GM19452 (cell line): ENCODE results near the gene LILRB1.
"Not testable (repeated sequence)": the region's sequence is repeated elsewhere in the genome, so short reads cannot be mapped to it uniquely, and the experiment has no call there.

Source experiments
- ATAC-seq: cut with Tn5 transposase; IDR thresholded peaks from one replicate; pipeline ENCODE4 v1.9.1; 2021; ENCODE audit not compliant: unreplicated experiment

Gene LILRB1

DNA sequence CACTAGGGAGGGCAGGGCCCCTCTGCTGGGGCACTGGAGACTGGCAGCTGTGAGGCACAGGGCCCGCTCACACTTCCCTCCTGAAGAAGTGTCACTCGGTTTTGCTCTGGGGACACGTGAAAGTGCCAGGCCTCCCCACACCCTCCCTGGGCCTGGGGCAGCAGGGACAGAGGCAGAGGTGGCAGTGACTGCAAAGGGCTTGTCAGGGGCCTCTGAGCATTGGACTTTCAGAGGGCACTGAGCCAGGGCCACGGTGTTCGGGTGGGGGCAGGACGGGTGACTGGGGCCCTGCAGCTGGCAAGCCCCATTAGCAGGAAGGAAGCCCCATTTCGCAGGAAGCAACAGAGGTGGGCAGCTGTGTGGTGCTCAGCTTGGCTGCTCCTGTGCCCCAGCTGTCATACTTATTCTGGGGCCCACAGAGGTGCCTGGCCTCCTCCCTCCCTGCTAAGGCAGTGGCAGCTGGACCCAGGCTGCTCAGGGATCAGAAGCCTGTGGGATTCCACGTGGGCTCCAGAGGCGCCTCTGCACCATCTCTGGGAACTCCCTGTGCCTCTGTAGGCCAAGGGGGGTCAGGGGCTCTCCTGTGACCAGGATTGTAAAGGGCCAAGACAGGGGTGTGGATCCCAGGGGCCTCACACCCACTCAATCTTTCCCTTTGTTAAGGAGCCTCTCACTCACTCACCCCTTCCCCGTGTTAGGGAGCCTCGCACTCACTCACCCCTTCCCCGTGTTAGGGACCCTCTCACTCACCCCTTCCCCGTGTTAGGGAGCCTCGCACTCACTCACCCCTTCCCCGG lies 5.2 kb upstream of the LILRB1 start:
- ATAC-seq: not testable (repeated sequence)

DNA sequence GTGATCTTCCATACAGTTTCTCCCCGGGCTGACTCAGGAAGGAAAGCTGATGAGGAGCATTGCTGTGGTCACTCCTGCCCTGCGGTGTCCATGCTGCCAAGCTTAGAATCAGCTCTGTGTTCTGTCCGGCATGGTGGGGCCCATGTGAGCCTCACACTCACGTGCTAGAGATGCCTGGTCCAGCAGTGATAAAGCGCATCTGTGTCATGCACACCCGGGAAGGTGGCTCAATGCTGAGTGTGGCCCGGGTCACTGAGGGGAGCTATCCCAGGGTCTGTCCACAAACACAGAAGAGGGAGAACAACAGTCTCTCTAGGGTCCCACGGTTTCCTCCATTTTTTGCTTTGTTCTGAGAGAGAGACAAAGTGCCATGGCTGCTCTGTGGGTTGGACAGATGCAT lies 3.5 kb upstream of the LILRB1 start:
- no peak for ATAC-seq

DNA sequence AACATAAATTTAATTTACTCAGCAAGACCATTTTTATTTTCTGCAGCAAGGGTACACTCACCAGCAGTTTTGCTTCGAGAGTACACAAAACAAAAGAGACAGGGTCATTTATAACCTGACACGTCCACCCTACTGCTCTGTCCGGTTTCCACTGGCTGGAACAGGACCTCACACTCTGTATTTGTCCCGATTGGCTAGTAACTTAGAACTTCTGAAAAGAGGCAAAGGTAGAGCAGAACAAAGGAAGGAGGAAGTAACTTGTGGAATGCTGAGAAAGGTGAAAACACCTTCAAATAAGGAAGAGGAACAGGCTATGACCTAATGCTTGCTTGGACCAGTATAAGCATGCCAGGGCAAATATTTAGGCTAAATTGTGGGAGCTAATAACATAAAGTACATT lies 2.4 kb upstream of the LILRB1 start:
- ATAC-seq: not testable (repeated sequence)

DNA sequence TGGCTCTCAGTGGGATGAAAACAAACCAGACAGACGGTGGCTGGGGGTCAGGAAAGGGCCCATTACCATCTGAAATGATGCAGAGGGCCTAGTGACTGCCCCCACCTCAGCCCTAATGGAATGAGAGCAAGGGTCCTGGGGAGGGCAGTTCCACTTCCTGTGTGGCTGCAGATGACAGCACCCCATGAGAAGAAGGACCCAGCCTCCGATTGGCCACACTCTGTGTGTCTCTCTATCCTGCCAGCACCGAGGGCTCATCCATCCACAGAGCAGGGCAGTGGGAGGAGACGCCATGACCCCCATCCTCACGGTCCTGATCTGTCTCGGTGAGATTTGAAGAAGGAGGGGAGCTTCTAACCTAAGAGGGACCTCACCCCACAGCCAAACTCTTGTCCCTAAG lies 498 bp downstream of the LILRB1 start:
- no peak for ATAC-seq

DNA sequence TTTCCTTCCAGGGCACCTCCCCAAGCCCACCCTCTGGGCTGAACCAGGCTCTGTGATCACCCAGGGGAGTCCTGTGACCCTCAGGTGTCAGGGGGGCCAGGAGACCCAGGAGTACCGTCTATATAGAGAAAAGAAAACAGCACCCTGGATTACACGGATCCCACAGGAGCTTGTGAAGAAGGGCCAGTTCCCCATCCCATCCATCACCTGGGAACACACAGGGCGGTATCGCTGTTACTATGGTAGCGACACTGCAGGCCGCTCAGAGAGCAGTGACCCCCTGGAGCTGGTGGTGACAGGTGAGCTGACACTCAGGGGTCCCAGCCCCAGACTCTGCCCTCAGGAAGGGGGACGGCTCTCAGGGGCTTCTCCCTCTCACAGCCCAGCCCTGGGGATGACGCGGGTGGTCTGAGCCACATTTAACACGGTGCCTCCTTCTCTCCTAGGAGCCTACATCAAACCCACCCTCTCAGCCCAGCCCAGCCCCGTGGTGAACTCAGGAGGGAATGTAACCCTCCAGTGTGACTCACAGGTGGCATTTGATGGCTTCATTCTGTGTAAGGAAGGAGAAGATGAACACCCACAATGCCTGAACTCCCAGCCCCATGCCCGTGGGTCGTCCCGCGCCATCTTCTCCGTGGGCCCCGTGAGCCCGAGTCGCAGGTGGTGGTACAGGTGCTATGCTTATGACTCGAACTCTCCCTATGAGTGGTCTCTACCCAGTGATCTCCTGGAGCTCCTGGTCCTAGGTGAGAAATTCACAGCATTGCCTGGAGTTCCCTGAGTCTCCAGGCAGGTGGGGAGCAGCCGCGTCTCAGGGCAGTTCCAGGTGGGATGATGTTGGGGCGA lies 1.4 kb downstream of the LILRB1 start:
- not testable (repeated sequence) for ATAC-seq

DNA sequence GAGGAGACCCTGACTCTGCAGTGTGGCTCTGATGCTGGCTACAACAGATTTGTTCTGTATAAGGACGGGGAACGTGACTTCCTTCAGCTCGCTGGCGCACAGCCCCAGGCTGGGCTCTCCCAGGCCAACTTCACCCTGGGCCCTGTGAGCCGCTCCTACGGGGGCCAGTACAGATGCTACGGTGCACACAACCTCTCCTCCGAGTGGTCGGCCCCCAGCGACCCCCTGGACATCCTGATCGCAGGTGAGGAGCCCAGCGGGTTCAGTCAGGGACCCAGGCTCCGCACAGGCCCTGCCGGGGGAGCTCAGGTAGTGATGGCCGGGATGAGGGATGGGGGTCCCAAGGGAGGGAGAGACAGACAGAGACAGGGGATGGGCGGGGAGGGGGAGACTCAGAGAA lies 2.2 kb downstream of the LILRB1 start:
- not testable (repeated sequence) for ATAC-seq

DNA sequence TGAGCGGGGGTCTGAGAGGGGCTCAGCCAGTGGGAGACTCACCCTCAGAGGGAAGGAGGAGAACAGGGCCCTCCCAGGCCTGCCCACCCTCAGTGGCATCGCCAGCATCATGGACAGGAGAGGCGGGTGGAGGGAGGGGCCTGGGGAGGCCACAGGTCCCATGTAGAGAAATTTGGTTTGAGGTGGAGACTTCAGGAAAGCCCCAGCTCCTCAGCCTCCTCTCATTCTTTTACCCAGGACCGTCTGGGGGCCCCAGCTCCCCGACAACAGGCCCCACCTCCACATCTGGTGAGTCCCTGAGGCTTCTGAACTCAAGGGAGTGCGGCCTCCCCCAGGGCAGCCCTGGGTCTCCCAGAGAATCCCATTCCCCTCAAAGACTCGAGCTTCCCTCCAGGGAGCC lies 3.1 kb downstream of the LILRB1 start:
- ATAC-seq: no peak

DNA sequence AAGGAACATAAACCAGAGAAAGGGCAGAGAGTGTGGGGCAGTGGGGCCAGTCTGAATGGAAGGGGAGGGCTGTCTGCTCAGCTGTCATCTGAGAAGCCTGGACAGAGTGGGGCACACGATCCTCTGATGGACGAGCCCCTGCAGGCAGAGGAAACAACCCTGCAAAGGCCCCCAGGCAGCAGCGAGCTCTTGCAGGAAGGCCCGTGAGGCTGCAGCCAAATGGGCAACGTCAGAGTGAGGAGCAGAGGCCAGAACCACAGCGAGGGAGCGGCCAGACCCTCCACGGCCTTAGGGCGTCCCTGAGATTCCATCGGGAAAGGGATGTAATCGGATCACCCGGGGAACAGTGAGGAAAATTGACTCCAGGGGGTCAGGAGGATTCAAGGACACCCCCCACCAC lies 5.8 kb downstream of the LILRB1 start:
- ATAC-seq: not testable (repeated sequence)

DNA sequence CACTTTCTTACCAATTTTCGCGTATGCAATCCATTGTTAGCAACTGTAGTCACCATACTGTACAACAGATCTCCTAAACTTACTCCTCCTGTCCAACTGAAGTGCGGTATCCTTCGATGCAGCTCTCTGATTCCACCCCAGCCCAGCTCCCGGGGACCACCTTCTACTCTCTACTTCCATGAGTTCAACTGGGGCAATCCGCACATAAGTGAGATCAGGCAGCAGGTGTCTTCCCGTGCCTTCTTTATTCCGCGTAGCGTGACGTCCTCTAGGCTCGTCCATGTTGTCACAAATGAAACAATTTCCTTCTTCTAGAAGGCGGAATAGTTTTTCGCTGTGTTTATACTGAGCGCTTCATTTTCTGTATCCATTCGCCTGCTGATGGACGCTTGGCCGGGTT lies 8.4 kb downstream of the LILRB1 start:
- no peak for ATAC-seq

DNA sequence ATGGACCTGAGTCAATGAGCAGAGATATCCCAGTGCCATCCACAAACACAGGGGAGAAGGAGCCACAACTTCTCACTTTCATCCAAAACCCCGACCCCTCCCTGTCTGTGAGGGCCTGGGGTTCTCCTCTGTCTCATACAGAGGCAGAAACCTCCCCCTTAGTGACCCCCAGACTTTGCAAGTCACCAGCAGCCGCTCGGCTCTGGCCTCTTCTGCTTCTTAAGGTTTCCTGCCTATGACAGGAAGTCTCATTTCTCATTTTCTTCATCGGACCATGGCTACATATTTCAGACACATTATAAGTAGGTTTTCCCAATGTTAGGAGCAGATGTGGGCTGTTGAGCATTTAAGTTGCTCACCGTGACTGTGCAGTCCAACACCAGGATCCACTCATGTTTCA lies 12.7 kb downstream of the LILRB1 start:
- ATAC-seq: not testable (repeated sequence)

DNA sequence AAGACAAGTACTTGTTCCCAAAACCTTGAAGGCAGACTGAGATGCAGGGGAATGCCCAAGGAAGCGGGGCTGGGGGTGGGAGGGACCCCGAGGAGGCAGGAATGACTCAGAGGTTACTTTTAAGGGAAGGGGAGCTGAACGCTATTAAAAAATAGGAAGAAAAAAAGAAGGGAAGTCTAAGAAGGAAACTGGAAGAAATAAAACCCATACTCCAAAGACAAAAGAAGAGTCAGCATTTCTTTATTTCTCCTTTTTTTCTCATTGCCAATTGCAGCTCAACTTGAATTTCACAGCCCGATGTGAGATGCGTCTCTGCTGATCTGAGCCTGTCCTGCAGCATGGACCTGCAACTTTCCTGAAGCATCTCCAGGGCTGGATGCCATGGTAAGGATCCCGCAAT lies 13.3 kb downstream of the LILRB1 start:
- ATAC-seq: not testable (repeated sequence)

DNA sequence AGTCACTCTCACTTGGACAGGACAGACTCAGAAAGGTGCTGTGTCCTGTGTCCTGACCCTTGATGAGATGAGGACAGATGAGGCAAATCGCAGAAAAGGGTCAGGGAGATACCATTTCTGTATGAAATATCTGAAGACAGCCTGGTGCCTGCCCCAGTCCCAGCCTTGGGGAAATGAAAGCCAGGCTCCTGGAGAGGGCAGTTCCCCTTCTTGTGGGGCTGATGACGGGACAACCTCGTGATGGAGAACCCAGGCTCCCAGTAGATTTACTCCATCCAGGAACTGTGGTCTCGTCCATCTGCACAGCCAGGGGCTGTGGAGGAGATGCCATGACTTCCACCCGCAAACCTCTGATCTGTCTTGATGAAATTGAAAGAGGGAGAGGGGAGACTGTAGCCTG lies 13.8 kb downstream of the LILRB1 start:
- no peak for ATAC-seq

DNA sequence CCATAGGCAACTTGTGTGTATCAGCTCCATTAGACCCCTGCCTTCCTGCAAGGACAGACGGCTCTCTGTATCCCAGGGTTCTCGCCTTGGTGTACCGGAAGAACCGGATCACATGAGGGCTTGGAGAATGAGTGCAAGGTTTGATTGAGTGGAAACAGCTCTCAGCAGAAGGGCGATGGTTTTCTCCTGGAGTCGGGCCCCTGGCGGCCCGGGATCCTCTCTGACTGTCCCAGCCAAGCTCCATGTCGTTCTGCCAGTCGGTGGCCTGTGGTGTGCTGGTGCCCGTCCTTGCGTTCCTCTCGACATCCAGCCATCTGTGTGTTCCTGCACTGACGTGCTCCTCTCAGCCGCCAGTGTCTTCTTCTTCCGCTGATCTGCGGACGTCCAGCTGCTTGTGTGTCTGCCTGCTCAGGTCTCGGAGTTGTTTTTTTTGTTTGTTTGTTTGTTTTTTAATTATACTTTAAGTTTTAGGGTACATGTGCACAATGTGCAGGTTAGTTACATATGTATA lies 16.1 kb downstream of the LILRB1 start:
- ATAC-seq: no peak

DNA sequence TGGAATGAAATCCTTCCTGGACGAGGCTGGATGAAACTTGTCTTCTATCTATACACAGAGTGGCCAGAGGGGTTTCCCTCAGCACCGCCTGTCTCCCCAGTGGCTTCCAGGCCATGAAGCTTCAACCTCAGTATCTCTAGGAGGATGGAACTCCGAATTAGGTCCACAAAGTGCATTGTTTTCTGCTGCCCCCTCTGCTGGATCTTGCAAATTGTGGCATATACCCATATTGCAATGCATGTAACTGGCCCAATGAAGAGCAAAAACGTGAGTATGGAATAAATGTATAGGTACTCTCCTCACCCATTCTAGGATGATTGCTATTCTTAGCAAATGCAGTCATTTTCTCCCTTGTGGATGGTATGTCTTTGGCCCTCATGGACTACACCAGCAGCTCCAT lies 17.8 kb downstream of the LILRB1 start:
- no peak for ATAC-seq

DNA sequence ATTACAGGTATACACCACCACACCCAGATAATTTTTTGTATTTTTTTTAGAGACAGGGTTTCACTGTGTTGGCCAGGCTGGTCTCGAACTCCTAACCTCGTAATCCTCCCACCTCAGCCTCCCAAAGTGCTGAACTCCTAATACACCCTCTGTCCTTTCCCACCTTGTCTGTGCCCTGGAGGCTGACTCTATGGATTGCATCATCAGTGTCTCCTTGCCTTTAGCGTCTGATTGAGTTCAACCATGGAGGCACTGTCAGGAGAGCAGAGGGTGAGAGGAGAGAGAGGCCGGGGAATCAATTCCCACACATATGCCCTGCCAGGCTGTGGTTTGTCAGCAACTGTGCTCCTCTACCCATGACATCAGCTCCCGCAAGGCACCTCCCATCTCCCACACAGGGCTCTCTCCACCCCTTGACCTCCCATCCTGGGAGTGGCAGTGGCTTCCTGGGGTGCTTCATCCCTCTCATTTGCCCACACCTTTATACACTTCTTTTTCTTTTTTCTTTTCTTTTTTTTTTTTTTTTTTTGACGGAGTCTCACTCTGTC lies 19.9 kb downstream of the LILRB1 start:
- ATAC-seq: no peak

DNA sequence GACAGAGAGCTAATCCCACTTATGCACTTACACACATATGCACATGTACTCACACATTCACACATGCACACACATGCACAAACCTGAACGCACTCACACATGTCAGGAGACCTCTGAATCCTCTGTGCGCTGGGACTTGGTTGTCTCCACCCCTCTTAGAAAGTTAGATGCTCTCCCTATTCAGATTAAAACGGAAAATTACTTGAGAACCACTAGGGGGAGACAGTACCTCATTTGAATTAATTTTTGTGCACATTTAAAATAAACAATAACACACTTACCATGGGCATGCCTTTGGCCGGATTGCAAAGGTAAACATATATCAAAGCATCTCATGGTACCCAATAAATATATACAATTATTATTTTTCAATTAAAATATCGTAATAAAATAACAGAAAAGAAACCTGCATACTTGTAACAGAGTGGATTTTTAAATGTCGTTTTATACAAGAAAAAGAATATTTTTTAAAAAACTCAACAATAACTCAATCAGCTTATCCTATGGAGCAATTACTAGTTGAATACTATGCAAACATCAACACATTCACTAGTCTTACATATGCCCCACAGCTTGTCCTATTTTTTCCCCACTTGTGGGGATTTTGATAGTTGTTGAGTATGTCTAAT lies 23.0 kb downstream of the LILRB1 start:
- ATAC-seq: no peak

DNA sequence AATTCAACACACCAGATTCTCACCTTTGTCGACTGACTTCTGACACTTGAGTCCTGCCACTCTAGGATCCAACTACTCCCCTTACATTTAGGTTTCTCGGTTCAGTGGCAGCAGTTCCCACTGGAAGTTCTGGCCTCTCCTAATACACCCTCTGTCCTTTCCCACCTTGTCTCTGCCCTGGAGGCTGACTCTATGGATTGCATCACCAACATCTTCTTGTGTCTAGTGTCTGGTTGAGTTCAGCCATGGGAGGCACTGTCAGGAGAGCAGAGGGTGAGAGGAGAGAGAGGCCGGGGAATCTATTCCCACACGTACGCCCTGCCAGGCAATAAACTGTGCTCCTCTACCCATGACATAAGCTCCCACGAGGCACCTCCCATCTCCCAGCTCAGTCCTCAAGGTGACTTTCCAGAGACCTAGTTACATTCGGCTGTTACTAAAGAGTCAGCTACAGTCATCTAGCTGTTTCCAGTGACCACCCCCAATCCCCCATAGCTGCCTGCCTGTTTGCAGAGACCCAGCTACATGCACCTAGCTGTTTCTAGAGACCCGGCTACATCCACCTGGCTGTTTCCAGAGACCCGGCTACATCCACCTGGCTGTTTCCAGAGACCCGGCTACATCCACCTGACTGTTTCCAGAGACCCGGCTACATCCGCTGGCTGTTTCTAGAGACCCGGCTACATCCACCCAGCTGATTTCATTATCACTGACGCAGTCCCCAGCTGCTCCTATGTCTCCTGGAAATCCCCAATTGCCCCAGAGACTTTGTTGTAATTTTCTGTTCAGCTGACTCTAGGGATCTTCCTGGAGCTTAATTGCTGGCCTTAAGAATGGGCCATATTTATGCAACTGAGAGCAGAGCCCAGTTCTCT lies 24.4 kb downstream of the LILRB1 start:
- no peak for ATAC-seq

DNA sequence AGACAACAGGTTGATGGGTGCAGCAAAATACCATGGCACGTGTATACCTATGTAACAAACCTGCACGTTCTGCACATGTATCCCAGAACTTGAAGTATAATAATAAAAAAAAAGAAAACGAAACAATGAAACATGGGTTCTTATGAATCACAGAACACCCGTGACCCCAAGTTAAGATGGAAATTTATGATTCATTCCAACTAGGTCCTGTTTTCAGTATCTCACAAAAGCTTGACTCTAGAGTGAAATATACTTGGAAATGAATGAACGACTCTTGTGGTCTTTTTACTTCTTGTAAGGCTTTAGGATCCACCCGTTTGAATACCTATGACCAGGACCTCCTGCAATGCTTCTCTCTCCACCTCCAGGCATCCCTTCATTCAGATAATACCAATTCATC lies 29.0 kb downstream of the LILRB1 start:
- no peak for ATAC-seq

DNA sequence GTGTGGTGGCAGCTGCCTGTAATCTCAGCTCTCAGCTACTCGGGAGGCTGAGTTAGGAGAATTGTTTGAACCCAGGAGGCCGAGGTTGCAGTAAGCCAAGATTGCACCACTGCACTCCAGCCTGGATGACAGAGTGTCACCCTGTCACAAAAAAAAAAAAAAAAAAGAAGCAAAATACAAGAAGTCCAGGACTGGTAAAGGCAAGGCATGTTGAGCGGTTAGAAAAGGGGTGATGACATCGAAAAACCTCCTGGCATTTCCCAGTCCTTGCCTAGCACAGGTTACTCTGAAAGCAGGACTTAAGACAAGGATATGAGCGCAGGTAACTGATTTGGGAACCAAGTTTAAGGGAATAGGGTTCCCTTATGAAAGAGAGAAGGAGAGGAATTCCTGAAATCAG lies 30.0 kb downstream of the LILRB1 start:
- no peak for ATAC-seq

DNA sequence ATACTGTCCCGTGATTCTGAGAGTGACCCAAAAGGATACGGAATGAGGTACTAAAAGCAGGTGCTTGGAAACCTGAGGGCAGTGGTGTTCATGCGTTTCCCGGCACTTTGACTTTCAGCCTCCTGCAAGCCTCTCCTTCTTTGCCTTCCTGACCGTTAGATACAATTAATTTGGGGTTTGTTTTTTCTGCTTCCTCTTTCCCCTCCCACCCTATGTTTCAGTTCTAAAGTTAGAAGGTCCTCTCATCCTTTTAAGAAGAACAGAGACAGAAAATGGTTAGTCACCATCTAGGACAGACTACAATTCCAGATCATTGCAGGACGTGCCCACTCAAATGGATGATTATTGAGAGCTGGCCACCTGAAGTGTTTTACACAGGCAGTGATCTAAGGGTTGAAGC lies 30.7 kb downstream of the LILRB1 start:
- no peak for ATAC-seq
